Measurements from ENCODE around the gene TMEM139.

- no peak for TF ChIP-seq CTCF (IDR thresholded peaks at IDR 0.05; ENCODE audit: insufficient read depth, low read length)
- TF ChIP-seq POLR2AphosphoS5 (IDR thresholded peaks at IDR 0.05; ENCODE audit: low read depth), result no peak
- no peak for TF ChIP-seq GABPA (IDR thresholded peaks at IDR 0.05; ENCODE audit: low read depth)
- no peak for TF ChIP-seq REST (IDR thresholded peaks at IDR 0.05; ENCODE audit: insufficient replicate concordance, low read depth)
These were observed 1.7 kb downstream of the TMEM139 start for GRCh38 chr7:143286522-143286890.

All from HL-60 (cell line).